Caco-2 (cell line): Measurements from ENCODE around the gene LMOD3. TPM values are rescaled to one million over a fixed set of nuclear protein-coding genes. Genes with fewer than 3 reads are reported as not detected.

Experiments
- BruUV-seq: library from RNA; stranded (reverse); fragments of 400-500 nt; replicated peaks from 2 replicates; lab custom pipeline; 2021; lab: Mats Ljungman, UMichigan
- CTCF ChIA-PET: fragments of 300-600 bp; sonication (Branson Sonifier 250); formaldehyde crosslinking; loops from one replicate; lab custom pipeline; 2022; ENCODE audit warnings: antibody characterized with exemption; lab: Charles Lee
- POLR2A ChIA-PET: fragments of 300-600 bp; sonication (Branson Sonifier 250); formaldehyde crosslinking; loops from one replicate; lab custom pipeline; 2022; ENCODE audit warnings: antibody characterized with exemption; lab: Charles Lee
- DNase-seq, 2 experiments: peaks; one replicate each; pipeline versions ENCODE4 v3.0.0 to v3.0.0-alpha.2; 2020 to 2022
- H3K27me3 ChIP-seq: replicated peaks from 2 replicates; pipeline ENCODE4 v1.6.0; 2011; ENCODE audit warnings: low read length; ENCODE audit not compliant: control insufficient read depth, insufficient read depth
- H3K36me3 ChIP-seq: 2 replicates; pipeline ENCODE4 v1.5.1; 2011; ENCODE audit warnings: low read length; ENCODE audit not compliant: control insufficient read depth, insufficient read depth
- H3K4me1 ChIP-seq: fragments of 250-450 bp; sonication (Bioruptor Pico); 2 replicates; pipeline ENCODE4 v1.5.1; 2020; ENCODE audit warnings: mild to moderate bottlenecking
- H3K4me3 ChIP-seq: 2 replicates; pipeline ENCODE4 v1.5.1; 2011; ENCODE audit warnings: low read depth, mild to moderate bottlenecking, control low read depth, low read length
- H3K9me3 ChIP-seq: fragments of 250-450 bp; sonication (Bioruptor Pico); 2 replicates; pipeline ENCODE4 v1.5.1; 2020; ENCODE audit warnings: mild to moderate bottlenecking, moderate library complexity
- H3K27ac Mint-ChIP-seq: one replicate; pipeline ENCODE4 v1.8.0; 2022; ENCODE audit warnings: mixed read lengths; ENCODE audit not compliant: unreplicated experiment
- H3K27me3 Mint-ChIP-seq: one replicate; pipeline ENCODE4 v1.8.0; 2022; ENCODE audit warnings: mixed read lengths; ENCODE audit not compliant: insufficient read depth, unreplicated experiment
- H3K36me3 Mint-ChIP-seq: one replicate; pipeline ENCODE4 v1.8.0; 2022; ENCODE audit warnings: mild to moderate bottlenecking, mixed read lengths; ENCODE audit not compliant: insufficient read depth, unreplicated experiment
- H3K4me1 Mint-ChIP-seq: one replicate; pipeline ENCODE4 v1.8.0; 2022; ENCODE audit warnings: low read depth, mixed read lengths; ENCODE audit not compliant: unreplicated experiment
- H3K4me3 Mint-ChIP-seq: one replicate; pipeline ENCODE4 v1.8.0; 2022; ENCODE audit warnings: mild to moderate bottlenecking, moderate library complexity, mixed read lengths; ENCODE audit not compliant: unreplicated experiment
- H3K9me3 Mint-ChIP-seq: one replicate; pipeline ENCODE4 v1.8.0; 2022; ENCODE audit warnings: mixed read lengths; ENCODE audit not compliant: unreplicated experiment
- CTCF ChIP-seq, 2 experiments: fragments of 200-600 bp in 1 of 2; IDR thresholded peaks; 1 replicate in 1 of 2; 2 replicates in 1 of 2; pipeline versions ENCODE4 v1.5.1 to v1.8.0; 2011 to 2022; ENCODE audit warnings: antibody characterized with exemption in 1 of 2, control low read depth in 1 of 2, inconsistent platforms in 1 of 2, low read depth in 1 of 2, low read length in 1 of 2, mild to moderate bottlenecking in 1 of 2, moderate library complexity in 1 of 2; ENCODE audit not compliant: insufficient read depth in 1 of 2, severe bottlenecking in 1 of 2, unreplicated experiment in 1 of 2
- intact Hi-C: fragments of 100-400 bp; cut with micrococcal nuclease; formaldehyde crosslinking; loops from one replicate; pipeline ENCODE4 v1.10.0; 2022; ENCODE audit not compliant: unreplicated experiment
- total RNA-seq: library from RNA; stranded (reverse); gene quantifications from 2 replicates; pipeline ENCODE4 v1.2.3, GENCODE V29; 2022

Gene LMOD3
- total RNA-seq, 1 experiment from 2014 or later, result not detected

GRCh38 chr3:69149586-69149985 lies 27.2 kb upstream of the LMOD3 start:
- intact Hi-C loops, result no loop called here
- Mint-ChIP-seq H3K27me3 (peaks cover 5% of the 10 kb centered on the region), H3K4me1 (peaks cover 5% of the 10 kb centered on the region), H3K9me3 (no peaks in the 10 kb centered on the region), H3K36me3 (no peaks in the 10 kb centered on the region), H3K4me3 (no peak overlapping the region), H3K27ac (no peak overlapping the region)
- DNase-seq, result no peak
- BruUV-seq, result no TSS peak
- POLR2A ChIA-PET, result no interaction called here
- H3K4me1 ChIP-seq, result no peaks in the 10 kb centered on the region
- no peak for TF ChIP-seq CTCF (IDR thresholded peaks at IDR 0.05; ENCODE audit: insufficient read depth in 1 of 2, low read depth in 1 of 2, low read length in 1 of 2, severe bottlenecking in 1 of 2, unreplicated experiment in 1 of 2)
- CTCF ChIA-PET, result interaction anchor here (1.2 kb wide), 1 partner anchor 12 kb away, joined by 3 read pairs; no protein-coding TSS in a partner anchor
- no peaks in the 10 kb centered on the region for H3K36me3 ChIP-seq
- H3K27me3 ChIP-seq, result no peaks in the 10 kb centered on the region
- H3K9me3 ChIP-seq, result no peaks in the 10 kb centered on the region
- no peak overlapping the region for H3K4me3 ChIP-seq

- BruUV-seq, result no TSS peak
- Histone ChIP-seq H3K4me3 (no peak overlapping the region), H3K4me1 (no peaks in the 10 kb centered on the region), H3K27me3 (no peaks in the 10 kb centered on the region), H3K36me3 (no peaks in the 10 kb centered on the region), H3K9me3 (no peaks in the 10 kb centered on the region)
- no peak for DNase-seq
- Mint-ChIP-seq H3K27ac (no peak overlapping the region), H3K9me3 (no peaks in the 10 kb centered on the region), H3K36me3 (no peaks in the 10 kb centered on the region), H3K4me3 (no peak overlapping the region), H3K27me3 (peaks cover 7% of the 10 kb centered on the region), H3K4me1 (peaks cover 13% of the 10 kb centered on the region)
- ChIA-PET POLR2A (no interaction called here), CTCF (no interaction called here)
- no peak for TF ChIP-seq CTCF (IDR thresholded peaks at IDR 0.05; ENCODE audit: insufficient read depth in 1 of 2, low read depth in 1 of 2, low read length in 1 of 2, severe bottlenecking in 1 of 2, unreplicated experiment in 1 of 2)
- intact Hi-C loops, result no loop called here
Measured at GRCh38 chr3:69145688-69146087, 23.3 kb upstream of the LMOD3 start.

GRCh38 chr3:69144631-69145245 lies 22.3 kb upstream of the LMOD3 start:
- H3K36me3 ChIP-seq, result no peaks in the 10 kb centered on the region
- no peaks in the 10 kb centered on the region for H3K4me1 ChIP-seq
- H3K4me3 ChIP-seq, result no peak overlapping the region
- TF ChIP-seq CTCF (IDR thresholded peaks at IDR 0.05; ENCODE audit: insufficient read depth in 1 of 2, low read depth in 1 of 2, low read length in 1 of 2, severe bottlenecking in 1 of 2, unreplicated experiment in 1 of 2), result no peak
- H3K27ac Mint-ChIP-seq, result no peak overlapping the region
- intact Hi-C loops, result no loop called here
- POLR2A ChIA-PET, result interaction anchor here (0.6 kb wide), 1 partner anchor 68 kb away, joined by 3 read pairs; no protein-coding TSS in a partner anchor
- CTCF ChIA-PET, result no interaction called here
- H3K4me1 Mint-ChIP-seq, result peaks cover 13% of the 10 kb centered on the region
- H3K27me3 ChIP-seq, result no peaks in the 10 kb centered on the region
- DNase-seq, result no peak
- BruUV-seq, result no TSS peak
- no peak overlapping the region for H3K4me3 Mint-ChIP-seq
- no peaks in the 10 kb centered on the region for H3K9me3 ChIP-seq
- H3K27me3 Mint-ChIP-seq, result peaks cover 13% of the 10 kb centered on the region
- no peaks in the 10 kb centered on the region for H3K36me3 Mint-ChIP-seq
- H3K9me3 Mint-ChIP-seq, result no peaks in the 10 kb centered on the region
